Subcutaneous adipose tissue (tissue), 4 donors: Measurements from ENCODE around the gene LDB3. TPM values are rescaled to one million over a fixed set of nuclear protein-coding genes. Genes with fewer than 3 reads are reported as not detected.

Experiments
- total RNA-seq, 4 donors: library from RNA; depleted of rRNA; stranded (reverse); fragments of >200 nt; gene quantifications; one replicate each; pipeline ENCODE4 v1.1.0, GENCODE V29; 2016
- TF ChIP-seq, protein P1 (sequence below): fragments of 450-650 bp; IDR thresholded peaks from one replicate; pipeline ENCODE4 v1.5.1; 2016; ENCODE audit warnings: low read depth, mild to moderate bottlenecking, control low read depth, antibody characterized with exemption, moderate library complexity

The LDB3 gene
- total RNA-seq, 4 donors from 2014 or later, result 0.51 to 12.1 (median 2.2) TPM

DNA sequence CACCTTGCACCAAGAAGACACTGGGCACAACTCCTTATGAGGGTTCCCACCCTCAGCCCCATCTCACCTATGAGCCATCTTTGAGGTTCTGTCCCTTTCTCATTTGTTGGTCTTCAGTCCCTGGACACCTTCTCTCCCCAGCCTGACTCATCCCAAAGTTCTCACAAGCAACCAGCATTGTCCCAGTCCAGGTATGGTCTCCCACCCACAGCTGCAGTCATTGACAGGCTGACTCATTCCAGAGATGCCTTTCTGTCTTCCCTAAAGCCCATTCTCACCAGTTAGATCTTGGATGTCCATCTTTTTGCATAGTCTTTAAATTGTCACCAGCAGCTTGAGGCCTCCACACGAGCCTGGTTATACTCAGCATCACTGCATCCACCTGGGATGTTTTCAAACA, 61.4 kb downstream of the LDB3 start:
- TF ChIP-seq, protein P1, sequence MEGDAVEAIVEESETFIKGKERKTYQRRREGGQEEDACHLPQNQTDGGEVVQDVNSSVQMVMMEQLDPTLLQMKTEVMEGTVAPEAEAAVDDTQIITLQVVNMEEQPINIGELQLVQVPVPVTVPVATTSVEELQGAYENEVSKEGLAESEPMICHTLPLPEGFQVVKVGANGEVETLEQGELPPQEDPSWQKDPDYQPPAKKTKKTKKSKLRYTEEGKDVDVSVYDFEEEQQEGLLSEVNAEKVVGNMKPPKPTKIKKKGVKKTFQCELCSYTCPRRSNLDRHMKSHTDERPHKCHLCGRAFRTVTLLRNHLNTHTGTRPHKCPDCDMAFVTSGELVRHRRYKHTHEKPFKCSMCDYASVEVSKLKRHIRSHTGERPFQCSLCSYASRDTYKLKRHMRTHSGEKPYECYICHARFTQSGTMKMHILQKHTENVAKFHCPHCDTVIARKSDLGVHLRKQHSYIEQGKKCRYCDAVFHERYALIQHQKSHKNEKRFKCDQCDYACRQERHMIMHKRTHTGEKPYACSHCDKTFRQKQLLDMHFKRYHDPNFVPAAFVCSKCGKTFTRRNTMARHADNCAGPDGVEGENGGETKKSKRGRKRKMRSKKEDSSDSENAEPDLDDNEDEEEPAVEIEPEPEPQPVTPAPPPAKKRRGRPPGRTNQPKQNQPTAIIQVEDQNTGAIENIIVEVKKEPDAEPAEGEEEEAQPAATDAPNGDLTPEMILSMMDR, result no peak

DNA sequence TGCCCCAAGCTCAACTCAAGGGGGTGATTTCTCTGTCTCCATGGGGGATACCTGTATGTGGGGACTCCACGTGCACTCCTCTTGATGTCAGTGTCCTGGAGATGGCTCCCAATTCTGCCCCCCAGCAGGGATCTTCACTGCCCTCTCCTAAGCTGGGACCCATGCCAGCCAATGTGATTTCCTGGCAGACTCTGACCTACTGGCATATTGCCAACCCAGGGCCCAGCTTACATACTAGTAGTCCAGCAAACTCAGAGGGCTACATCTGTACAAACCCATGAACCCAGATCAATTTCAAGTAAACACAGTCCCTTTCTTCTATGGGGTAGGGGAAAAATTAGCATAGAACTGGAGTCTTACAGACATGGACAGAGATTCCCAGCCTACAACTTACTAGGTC, 61.9 kb downstream of the LDB3 start:
- TF ChIP-seq, protein P1, result no peak

DNA sequence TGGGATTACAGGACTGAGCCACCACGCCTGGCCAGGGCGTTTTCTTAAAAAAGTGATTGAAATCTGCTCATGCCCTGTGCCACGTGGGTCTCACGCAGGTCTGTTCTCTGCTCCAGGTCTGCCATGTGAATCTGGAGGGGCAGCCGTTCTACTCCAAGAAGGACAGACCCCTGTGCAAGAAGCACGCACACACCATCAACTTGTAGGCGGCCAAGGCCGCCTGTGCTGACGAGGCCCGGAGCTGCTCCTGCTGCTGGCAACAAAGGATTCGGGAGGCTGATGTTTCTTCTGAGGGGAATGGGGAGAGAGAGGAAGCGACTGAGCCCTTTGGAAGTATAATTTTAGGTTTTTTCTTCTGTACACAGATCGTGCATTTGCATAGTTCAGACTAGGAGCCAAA, 64.5 kb downstream of the LDB3 start:
- TF ChIP-seq, protein P1, result no peak

DNA sequence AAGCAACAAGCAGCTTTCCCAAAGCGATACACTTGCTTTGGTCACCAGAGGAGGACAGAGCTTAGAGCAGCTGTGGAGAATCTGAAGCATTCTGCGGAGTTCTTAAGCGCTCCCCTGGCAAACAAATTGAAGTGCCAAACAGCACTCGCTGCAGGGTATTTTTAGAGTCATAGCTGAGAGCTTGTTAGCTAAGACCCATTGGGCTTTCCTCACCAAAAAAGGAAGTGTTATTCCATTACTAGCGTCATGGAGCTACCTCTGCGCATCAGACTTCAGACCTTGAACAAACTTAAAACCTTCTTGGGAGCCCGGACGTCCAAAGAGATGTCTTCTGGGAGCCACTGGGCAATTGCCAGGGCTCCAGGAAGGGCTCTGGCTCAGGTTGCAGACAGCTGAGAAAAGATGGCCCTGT, 65.0 kb downstream of the LDB3 start:
- TF ChIP-seq, protein P1, result no peak

DNA sequence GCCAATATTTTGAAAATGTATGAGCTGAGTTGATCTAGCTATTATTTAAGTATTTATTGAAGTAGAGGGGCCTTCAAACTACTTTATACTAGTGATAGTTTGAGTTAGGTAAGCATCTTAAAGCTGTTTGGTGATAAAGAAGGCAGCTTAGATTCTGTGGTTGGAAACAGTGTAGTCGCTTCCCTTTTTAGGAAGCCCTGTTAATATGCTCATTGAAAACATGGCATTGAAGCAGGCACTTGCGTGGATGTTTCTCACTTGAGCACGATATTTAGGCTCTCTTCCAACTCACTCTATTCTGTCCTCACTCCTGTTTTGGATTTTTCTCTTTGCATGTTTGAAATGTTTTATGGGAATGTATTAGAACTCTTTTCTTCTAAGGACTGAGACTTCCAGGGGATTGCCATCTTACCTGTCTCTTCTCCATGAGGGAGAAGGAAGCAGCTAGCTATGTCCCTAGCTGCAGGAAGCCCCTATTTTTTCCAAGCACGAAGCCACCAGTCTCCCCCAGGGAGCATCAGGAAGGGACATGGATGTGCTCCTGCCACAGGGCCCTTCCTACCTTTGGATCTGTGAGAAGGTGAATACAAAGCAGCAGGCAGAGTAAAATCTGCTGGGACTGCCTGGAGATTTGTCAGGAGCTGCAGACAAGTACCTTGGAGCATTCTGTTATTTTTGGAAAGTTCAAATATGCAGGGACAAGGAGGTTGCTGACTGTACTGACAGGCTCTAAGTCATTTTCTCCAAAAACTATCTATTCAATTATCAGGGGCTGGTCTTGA, 66.1 kb downstream of the LDB3 start:
- TF ChIP-seq, protein P1, result no peak

DNA sequence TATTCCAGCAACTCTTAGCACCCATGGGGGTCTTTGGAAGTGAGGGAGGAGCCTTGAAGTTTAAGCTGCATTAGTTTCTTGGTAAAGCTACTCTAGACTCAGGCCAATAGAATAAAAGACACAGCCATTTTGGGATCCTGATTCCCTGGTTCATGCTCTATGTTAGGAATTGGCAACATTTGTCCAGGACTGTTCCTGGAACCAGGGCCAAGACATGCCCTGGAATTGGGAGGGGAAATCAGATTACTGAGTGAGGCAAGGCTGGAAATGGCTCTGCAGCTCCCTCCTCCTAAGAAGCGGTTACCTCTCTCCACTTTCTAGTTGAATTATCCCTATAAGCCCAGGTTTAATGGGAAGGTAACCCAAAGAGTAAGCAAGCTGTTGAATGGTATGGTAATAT, 73.9 kb downstream of the LDB3 start:
- TF ChIP-seq, protein P1, result no peak

DNA sequence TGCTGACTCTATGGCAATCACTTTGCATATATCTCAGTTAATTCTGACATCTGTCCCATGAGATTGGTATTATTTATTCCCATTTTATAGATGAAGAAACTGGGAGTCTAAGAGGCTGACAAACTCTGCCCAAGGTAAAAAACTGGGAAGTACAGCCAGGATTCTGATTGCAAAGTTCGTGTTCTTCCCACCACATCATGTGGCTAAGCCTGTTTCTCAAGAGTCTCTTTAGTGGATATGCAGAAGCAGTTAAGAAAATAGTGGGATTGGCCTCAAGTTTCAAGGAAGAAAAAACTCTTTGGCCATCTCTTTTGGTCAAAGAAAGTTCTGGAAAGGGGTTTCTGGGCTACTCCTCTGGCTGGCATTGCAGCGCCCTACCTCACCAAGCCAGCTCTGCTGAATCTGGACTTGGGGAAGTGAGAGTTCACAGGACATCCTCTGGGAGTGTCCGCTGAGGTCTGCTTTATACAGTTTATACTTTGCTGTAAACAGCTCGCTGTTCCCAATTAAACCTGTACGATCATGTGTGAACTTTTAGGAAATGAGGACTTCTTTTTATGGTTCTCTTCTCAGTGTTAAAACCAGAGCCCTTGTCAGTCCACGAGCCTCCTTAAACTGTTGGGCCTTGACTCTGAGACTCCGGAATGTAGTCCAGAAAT, 75.9 kb downstream of the LDB3 start:
- TF ChIP-seq, protein P1, result no peak
